Skin of body (tissue), 2 donors: ENCODE data around the gene IGF2. TPM values are rescaled to one million over a fixed set of nuclear protein-coding genes. Genes with fewer than 3 reads are reported as not detected.

ENCODE experiments used
- DNase-seq: peaks from one replicate; lab custom pipeline; 2025; lab: John Stamatoyannopoulos, UW
- total RNA-seq: library from RNA; depleted of rRNA; stranded (reverse); fragments of >200 nt; gene quantifications from one replicate; pipeline ENCODE4 v1.2.3, GENCODE V29; 2014

The IGF2 gene
- total RNA-seq, 1 donor from 2014 or later = 467 TPM

- DNase-seq = no peak
Observed at GRCh38 chr11:2169626-2170570, 30.7 kb upstream of the IGF2 start.

GRCh38 chr11:2169005-2169378, 29.8 kb upstream of the IGF2 start:
- no peak for DNase-seq

GRCh38 chr11:2168286-2169004, 29.3 kb upstream of the IGF2 start:
- DNase-seq = no peak

GRCh38 chr11:2167141-2168045, 28.2 kb upstream of the IGF2 start:
- DNase-seq = no peak

GRCh38 chr11:2166091-2166851, 27.1 kb upstream of the IGF2 start:
- no peak for DNase-seq

- no peak for DNase-seq
Observed at GRCh38 chr11:2165571-2165970, 26.4 kb upstream of the IGF2 start.

- DNase-seq = no peak
Observed at GRCh38 chr11:2164861-2165555, 25.8 kb upstream of the IGF2 start.

GRCh38 chr11:2164081-2164480, 24.9 kb upstream of the IGF2 start:
- DNase-seq = no peak

- DNase-seq = no peak
Observed at GRCh38 chr11:2163428-2163978, 24.3 kb upstream of the IGF2 start.

GRCh38 chr11:2160736-2161259, 21.6 kb upstream of the IGF2 start, which contains the start of gene INS:
Gene INS (minus strand): TSS chr11:2161209. CDS start chr11:2160971, 238 bp downstream.
- DNase-seq = no peak

- no peak for DNase-seq
Observed at GRCh38 chr11:2159536-2160413, 20.6 kb upstream of the IGF2 start.

- DNase-seq = no peak
Observed at GRCh38 chr11:2158966-2159365, 19.8 kb upstream of the IGF2 start.

- no peak for DNase-seq
Observed at GRCh38 chr11:2158296-2158737, 19.1 kb upstream of the IGF2 start.

- no peak for DNase-seq
Observed at GRCh38 chr11:2157294-2158040, 18.3 kb upstream of the IGF2 start.

- no peak for DNase-seq
Observed at GRCh38 chr11:2156416-2157182, 17.4 kb upstream of the IGF2 start.

- DNase-seq = no peak
Observed at GRCh38 chr11:2155511-2155910, 16.3 kb upstream of the IGF2 start.

- DNase-seq = no peak
Observed at GRCh38 chr11:2154889-2155288, 15.7 kb upstream of the IGF2 start.
